Endothelial cell of umbilical vein (primary cell): ENCODE results near the gene CADPS. TPM values are rescaled to one million over a fixed set of nuclear protein-coding genes. Genes with fewer than 3 reads are reported as not detected.

Source experiments
- BruUV-seq: library from RNA; stranded (reverse); fragments of 400-500 nt; replicated peaks from 2 replicates; lab custom pipeline; 2021; lab: Mats Ljungman, UMichigan
- CTCF ChIA-PET: fragments of 300-600, 350-600 bp; sonication (Branson Sonifier 250); formaldehyde crosslinking; loops from one replicate; lab custom pipeline; 2021; ENCODE audit warnings: antibody characterized with exemption, inconsistent platforms; lab: Charles Lee
- POLR2A ChIA-PET: fragments of 300-600, 350-600 bp; sonication (Branson Sonifier 250); formaldehyde crosslinking; loops from one replicate; lab custom pipeline; 2021; ENCODE audit warnings: antibody characterized with exemption, inconsistent platforms; lab: Charles Lee
- DNase-seq: peaks from one replicate; pipeline ENCODE4 v3.0.0-alpha.2; 2011; ENCODE audit warnings: low read depth, low spot score
- FAIRE-seq: peaks from 2 replicates; lab custom pipeline; 2011; peaks lifted over from hg19 to GRCh38; lab: Jason Lieb, UNC
- H2AFZ ChIP-seq: 2 replicates; pipeline ENCODE4 v1.6.0; 2012; ENCODE audit warnings: low read depth, low read length, control low read depth, inconsistent platforms
- H3K27ac ChIP-seq: 2 replicates; pipeline ENCODE4 v1.5.1; 2011; ENCODE audit warnings: low read depth, mild to moderate bottlenecking, control low read depth, low read length, moderate library complexity; ENCODE audit not compliant: insufficient read depth
- H3K27me3 ChIP-seq, 2 experiments: 2 replicates each; pipeline versions ENCODE4 v1.6.0 to v1.6.1; 2011; ENCODE audit warnings: low read length in 2 of 2, mixed read lengths in 1 of 2; ENCODE audit not compliant: control insufficient read depth in 2 of 2, insufficient read depth in 2 of 2
- H3K36me3 ChIP-seq, 2 experiments: 2 replicates in 1 of 2; 3 replicates in 1 of 2; pipeline ENCODE4 v1.5.1; 2011; ENCODE audit warnings: low read length in 2 of 2, mild to moderate bottlenecking in 1 of 2, moderate library complexity in 1 of 2; ENCODE audit not compliant: control insufficient read depth in 2 of 2, insufficient read depth in 2 of 2; ENCODE audit errors: extremely low read depth in 1 of 2
- H3K4me1 ChIP-seq: 3 replicates; pipeline ENCODE4 v1.5.1; 2011; ENCODE audit warnings: mild to moderate bottlenecking, low read length; ENCODE audit not compliant: control insufficient read depth, insufficient read depth; ENCODE audit errors: extremely low read depth
- H3K4me2 ChIP-seq: 2 replicates; pipeline ENCODE4 v1.6.1; 2011; ENCODE audit warnings: low read length, control low read depth, mixed read lengths; ENCODE audit not compliant: insufficient read depth
- H3K4me3 ChIP-seq, 3 experiments: fragments of 200-600 bp in 1 of 3; sonication (generic), shearing (Covaris generic) in 1 of 3; replicated peaks in 1 of 3; 2 replicates each; pipeline ENCODE4 v1.5.1; 2011 to 2016; ENCODE audit warnings: control low read depth in 3 of 3, low read length in 3 of 3, mild to moderate bottlenecking in 2 of 3, inconsistent platforms in 1 of 3, low read depth in 1 of 3, moderate library complexity in 1 of 3; ENCODE audit not compliant: insufficient read depth in 1 of 3
- H3K79me2 ChIP-seq: 2 replicates; pipeline ENCODE4 v1.6.0; 2012; ENCODE audit warnings: low read length, inconsistent platforms; ENCODE audit not compliant: control insufficient read depth, insufficient read depth
- H3K9ac ChIP-seq: replicated peaks from 2 replicates; pipeline ENCODE3; 2011; ENCODE audit warnings: low read length, control low read depth; ENCODE audit not compliant: insufficient read depth; ENCODE audit errors: extremely low read depth
- H3K9me1 ChIP-seq: replicated peaks from 3 replicates; pipeline ENCODE4 v1.6.0; 2011; ENCODE audit warnings: mild to moderate bottlenecking, low read length; ENCODE audit not compliant: control insufficient read depth, insufficient read depth; ENCODE audit errors: extremely low read depth
- H3K9me3 ChIP-seq: replicated peaks from 2 replicates; pipeline ENCODE4 v1.5.1; 2012; ENCODE audit warnings: low read length, inconsistent platforms; ENCODE audit not compliant: control insufficient read depth, insufficient read depth
- H4K20me1 ChIP-seq: replicated peaks from 2 replicates; pipeline ENCODE3; 2011; ENCODE audit warnings: mild to moderate bottlenecking, low read length; ENCODE audit not compliant: control insufficient read depth, insufficient read depth; ENCODE audit errors: extremely low read depth
- EZH2 ChIP-seq: IDR thresholded peaks from 2 replicates; pipeline ENCODE4 v1.6.1; 2012; ENCODE audit warnings: borderline replicate concordance, low read depth, mild to moderate bottlenecking, moderate library complexity, low read length, inconsistent platforms; ENCODE audit not compliant: severe bottlenecking
- FOS ChIP-seq: IDR thresholded peaks from 2 replicates; pipeline ENCODE4 v1.6.1; 2011; ENCODE audit warnings: mild to moderate bottlenecking, low read length, moderate library complexity, borderline replicate concordance; ENCODE audit not compliant: insufficient read depth
- GATA2 ChIP-seq: IDR thresholded peaks from 2 replicates; pipeline ENCODE4 v1.7.0; 2011; ENCODE audit warnings: low read depth, mild to moderate bottlenecking, moderate library complexity, mixed read lengths, low read length; ENCODE audit not compliant: insufficient read length, insufficient read depth
- JUN ChIP-seq: IDR thresholded peaks from 2 replicates; pipeline ENCODE4 v1.6.1; 2011; ENCODE audit warnings: borderline replicate concordance, low read depth; ENCODE audit not compliant: insufficient read length, insufficient read depth
- MAX ChIP-seq: IDR thresholded peaks from 2 replicates; pipeline ENCODE4 v1.6.1; 2011; ENCODE audit not compliant: insufficient read depth, insufficient read length
- MYC ChIP-seq: IDR thresholded peaks from one replicate; pipeline ENCODE4 v1.6.1; 2011; ENCODE audit warnings: mild to moderate bottlenecking, low read depth, low read length
- POLR2A ChIP-seq: IDR thresholded peaks from 2 replicates; pipeline ENCODE4 v1.6.1; 2012; ENCODE audit warnings: low read depth, mild to moderate bottlenecking, control low read depth, low read length
- POLR2AphosphoS5 ChIP-seq: IDR thresholded peaks from 2 replicates; pipeline ENCODE4 v1.6.1; 2012; ENCODE audit warnings: low read depth, mild to moderate bottlenecking, control low read depth, low read length, moderate library complexity; ENCODE audit not compliant: insufficient read depth
- dilution Hi-C: fragments of 300-500 bp; cut with MboI; formaldehyde crosslinking; loops from one replicate; pipeline ENCODE4 v1.15.0; 2019; ENCODE audit warnings: low sequenced_read_pairs; ENCODE audit not compliant: extremely low pct_ligation_motif_present
- intact Hi-C: fragments of 100-400 bp; cut with micrococcal nuclease; formaldehyde crosslinking; loops from one replicate; pipeline ENCODE4 v1.10.0; 2022
- polyA plus RNA-seq, 4 experiments: library from polyadenylated mRNA; depleted of rRNA in 3 of 4; stranded (reverse) in 3 of 4; unstranded in 1 of 4; fragments of >200 nt; gene quantifications; 2 replicates each; pipeline versions ENCODE4 v1.2.1 to v1.2.3, GENCODE V29; 2011 to 2012; ENCODE audit warnings: missing spikeins in 1 of 4
- total RNA-seq: library from RNA; stranded (reverse); gene quantifications from 2 replicates; pipeline ENCODE4 v1.2.3, GENCODE V29; 2021
- TF ChIP-seq, protein P1 (sequence below), 2 donors: IDR thresholded peaks; 1 replicate in 1 of 2; 2 replicates in 1 of 2; pipeline ENCODE4 v1.5.1; 2011; ENCODE audit warnings: low read length in 2 of 2, mild to moderate bottlenecking in 2 of 2, moderate library complexity in 2 of 2, control low read depth in 1 of 2, inconsistent platforms in 1 of 2, low read depth in 1 of 2; ENCODE audit not compliant: insufficient read depth in 1 of 2; ENCODE audit errors: extremely low read depth in 1 of 2

Gene CADPS
- total and polyA plus RNA-seq, 2 donors (not counting 3 experiments of a cell fraction or from before 2014, with no cell fraction given), result not detected

DNA sequence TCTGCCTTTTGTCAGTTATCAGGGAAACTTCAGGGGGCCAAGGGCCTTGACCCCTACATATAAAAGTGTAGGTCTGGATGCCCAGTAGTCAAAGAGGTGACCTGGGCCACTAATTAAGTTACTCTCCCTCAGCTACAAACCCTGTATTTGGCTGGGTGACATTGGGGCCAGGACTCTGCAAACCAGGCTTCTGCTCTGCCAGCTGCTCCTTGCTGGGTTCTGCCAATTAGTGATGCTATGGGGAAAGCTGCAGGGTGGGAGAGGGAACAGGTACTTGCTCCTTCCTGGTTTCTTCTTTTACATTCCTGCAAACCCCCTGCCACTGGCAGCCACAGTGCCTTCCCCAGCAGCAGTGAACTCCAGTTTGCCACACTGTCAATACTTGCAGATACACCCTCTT is 179.2 kb downstream of the CADPS start:
- Histone ChIP-seq H2AFZ (no peak overlapping the region), H3K9me1 (no peaks in the 10 kb centered on the region), H3K36me3 (no peaks in the 10 kb centered on the region), H3K79me2 (no peaks in the 10 kb centered on the region), H3K4me2 (no peak overlapping the region), H3K9ac (no peak overlapping the region), H3K27me3 (no peaks in the 10 kb centered on the region), H4K20me1 (no peaks in the 10 kb centered on the region), H3K9me3 (no peaks in the 10 kb centered on the region), H3K4me1 (no peaks in the 10 kb centered on the region), H3K27ac (no peak overlapping the region), H3K4me3 (no peak overlapping the region)
- ChIA-PET POLR2A (no interaction called here), CTCF (interaction anchor here (0.8 kb wide), 1 partner anchor 30 kb away, joined by 3 read pairs; no protein-coding TSS in a partner anchor)
- no TSS peak for BruUV-seq
- DNase-seq (no peak), FAIRE-seq (no peak)
- intact Hi-C loops (no loop called here), dilution Hi-C loops (no loop called here)
- TF ChIP-seq POLR2AphosphoS5 (no peak), JUN (no peak), MYC (no peak), GATA2 (no peak), POLR2A (no peak), FOS (no peak), EZH2 (no peak), MAX (no peak)
- TF ChIP-seq, protein P1, sequence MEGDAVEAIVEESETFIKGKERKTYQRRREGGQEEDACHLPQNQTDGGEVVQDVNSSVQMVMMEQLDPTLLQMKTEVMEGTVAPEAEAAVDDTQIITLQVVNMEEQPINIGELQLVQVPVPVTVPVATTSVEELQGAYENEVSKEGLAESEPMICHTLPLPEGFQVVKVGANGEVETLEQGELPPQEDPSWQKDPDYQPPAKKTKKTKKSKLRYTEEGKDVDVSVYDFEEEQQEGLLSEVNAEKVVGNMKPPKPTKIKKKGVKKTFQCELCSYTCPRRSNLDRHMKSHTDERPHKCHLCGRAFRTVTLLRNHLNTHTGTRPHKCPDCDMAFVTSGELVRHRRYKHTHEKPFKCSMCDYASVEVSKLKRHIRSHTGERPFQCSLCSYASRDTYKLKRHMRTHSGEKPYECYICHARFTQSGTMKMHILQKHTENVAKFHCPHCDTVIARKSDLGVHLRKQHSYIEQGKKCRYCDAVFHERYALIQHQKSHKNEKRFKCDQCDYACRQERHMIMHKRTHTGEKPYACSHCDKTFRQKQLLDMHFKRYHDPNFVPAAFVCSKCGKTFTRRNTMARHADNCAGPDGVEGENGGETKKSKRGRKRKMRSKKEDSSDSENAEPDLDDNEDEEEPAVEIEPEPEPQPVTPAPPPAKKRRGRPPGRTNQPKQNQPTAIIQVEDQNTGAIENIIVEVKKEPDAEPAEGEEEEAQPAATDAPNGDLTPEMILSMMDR (IDR thresholded peaks at IDR 0.05; ENCODE audit: extremely low read depth in 1 of 2, insufficient read depth in 1 of 2, low read depth in 1 of 2, low read length in 2 of 2), result no peak
